Measurements from ENCODE around the gene SRPX2.
"Not testable (repeated sequence)": the region's sequence is repeated elsewhere in the genome, so short reads cannot be mapped to it uniquely, and the experiment has no call there.

The SRPX2 gene

GRCh38 chrX:100687128-100687527 is 43.1 kb downstream of the SRPX2 start:
- H3K4me3 ChIP-seq, result no peak overlapping the region
- no peak overlapping the region for H3K27ac ChIP-seq

DNA sequence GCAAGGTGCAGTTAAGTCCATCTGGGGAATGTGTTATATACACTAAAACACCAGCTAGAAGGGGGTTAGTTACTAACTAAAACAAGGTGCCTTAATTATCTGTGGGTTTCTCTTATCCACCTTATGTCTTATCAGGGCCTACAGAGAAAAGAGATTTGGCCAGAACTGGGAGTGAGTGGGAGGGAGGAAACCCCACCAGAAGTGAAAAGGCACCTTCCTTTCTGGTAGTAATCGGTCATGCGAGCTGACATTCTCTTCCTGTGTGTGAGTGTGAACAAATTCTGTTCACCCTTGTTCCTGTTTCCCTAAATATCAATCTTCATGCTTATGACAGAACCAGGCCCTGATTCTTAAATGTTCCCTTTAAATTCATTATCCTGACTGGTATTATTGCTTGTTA is 43.5 kb downstream of the SRPX2 start:
- Histone ChIP-seq H3K27ac (no peak overlapping the region), H3K4me3 (no peak overlapping the region)

DNA sequence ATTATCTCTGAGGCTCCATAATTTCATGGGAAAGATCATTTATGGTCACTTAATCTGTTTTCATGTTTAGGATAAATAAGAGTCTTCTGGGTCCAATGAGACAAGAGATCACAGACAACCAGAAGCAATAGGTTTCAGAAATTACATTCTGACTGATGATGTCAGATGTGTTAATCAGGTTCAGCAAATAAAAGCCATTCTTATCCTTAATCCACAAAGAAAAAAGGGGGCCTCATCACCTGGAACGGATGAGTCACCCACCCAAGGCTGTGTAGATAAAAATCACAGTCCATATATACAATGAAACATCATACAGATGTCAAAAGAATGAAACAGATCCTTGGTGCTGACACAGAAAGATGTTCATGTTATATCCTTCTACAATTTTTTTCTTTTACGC is 51.3 kb downstream of the SRPX2 start:
- Histone ChIP-seq H3K27ac (no peak overlapping the region), H3K4me3 (no peak overlapping the region)

GRCh38 chrX:100695991-100696390 is 52.0 kb downstream of the SRPX2 start:
- H3K27ac ChIP-seq, result no peak overlapping the region

GRCh38 chrX:100696699-100697351 is 52.8 kb downstream of the SRPX2 start:
- Histone ChIP-seq H3K27ac (no peak overlapping the region), H3K4me3 (no peak overlapping the region)

More at GRCh38 chrX:100695991-100696390, 52.0 kb downstream of the SRPX2 start:
- no peak overlapping the region for H3K4me3 ChIP-seq

DNA sequence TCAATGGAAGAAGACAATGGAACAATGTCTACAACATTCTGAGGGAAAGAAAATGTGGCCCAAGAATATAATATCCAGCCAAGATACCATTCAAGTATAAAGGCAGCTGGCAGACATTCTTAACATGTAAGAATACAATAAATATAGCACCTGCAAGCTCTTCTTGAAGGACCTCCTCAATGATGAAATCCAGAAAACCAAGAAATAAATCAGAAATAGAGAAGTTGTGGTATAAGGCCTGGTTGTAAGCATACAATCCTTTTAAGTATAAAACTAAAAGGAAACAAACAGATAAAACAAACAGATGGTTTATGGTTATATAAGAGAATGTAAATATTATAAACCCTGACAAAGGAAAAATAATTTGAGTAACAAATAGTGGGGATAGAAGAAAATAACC is 54.6 kb downstream of the SRPX2 start:
- Histone ChIP-seq H3K4me3 (no peak overlapping the region), H3K27ac (no peak overlapping the region)

DNA sequence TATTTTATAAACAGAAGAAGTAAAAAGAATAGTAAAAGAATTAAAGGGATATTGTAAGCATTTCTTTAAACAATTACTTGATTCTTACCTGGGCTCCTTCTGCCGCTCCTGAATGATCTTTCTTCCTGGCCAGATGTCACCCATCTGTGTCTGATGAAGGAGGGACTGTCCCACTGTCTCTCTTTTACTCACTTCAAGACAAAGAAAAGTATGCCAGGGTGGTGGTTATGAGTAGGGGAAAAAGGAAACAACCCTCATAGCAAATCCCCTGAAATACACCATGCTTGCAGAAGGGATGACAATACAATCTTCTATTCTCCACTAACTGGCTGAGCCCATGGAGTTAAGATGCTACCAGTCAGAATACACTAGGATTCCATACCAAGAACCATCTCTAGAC is 56.8 kb downstream of the SRPX2 start:
- H3K4me3 ChIP-seq, result no peak overlapping the region
- no peak overlapping the region for H3K27ac ChIP-seq

- Histone ChIP-seq H3K4me3 (no peak overlapping the region), H3K27ac (no peak overlapping the region)
Observed at GRCh38 chrX:100704581-100705203, 60.7 kb downstream of the SRPX2 start.

DNA sequence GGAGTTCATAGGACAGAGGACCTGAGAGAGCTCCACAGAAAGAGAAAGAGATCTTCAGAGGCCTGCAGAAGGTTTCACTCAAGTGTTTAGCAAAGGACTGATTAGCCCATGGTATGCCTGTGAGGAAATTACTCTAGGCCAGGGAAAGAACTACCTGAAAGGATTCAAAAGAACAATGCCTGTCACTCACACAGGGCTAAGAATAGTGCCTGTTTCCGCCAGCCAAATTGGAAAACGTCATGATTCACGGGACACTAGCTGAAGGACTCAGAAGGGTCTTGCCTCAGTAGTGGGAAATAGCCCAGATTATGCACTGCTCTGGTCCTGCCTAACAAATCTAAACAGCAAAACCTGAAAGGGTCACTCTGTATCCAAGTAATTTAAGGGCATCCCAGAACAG is 66.8 kb downstream of the SRPX2 start:
- no peak overlapping the region for H3K27ac ChIP-seq

DNA sequence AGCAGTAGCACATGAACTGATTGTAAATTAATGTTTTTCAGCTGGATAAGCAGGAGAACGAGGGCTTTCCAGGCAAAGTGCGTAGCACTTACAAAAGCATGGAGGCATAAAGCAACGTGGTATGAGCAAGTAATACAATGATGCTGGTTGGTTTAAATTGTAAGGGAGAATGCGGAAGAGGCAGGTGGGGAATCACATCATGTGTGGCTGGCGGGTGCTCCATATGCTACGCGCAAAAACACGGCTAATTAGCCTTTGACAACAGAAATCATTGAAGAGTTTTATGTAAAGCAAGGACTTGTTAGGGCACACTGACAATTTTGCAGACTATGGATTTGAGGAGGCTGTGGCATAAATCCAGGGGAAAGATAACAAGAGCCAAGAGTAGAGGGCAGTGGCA is 73.4 kb downstream of the SRPX2 start:
- H3K4me3 ChIP-seq, result no peak overlapping the region
- H3K27ac ChIP-seq, result no peak overlapping the region

More for the DNA sequence above, 66.8 kb downstream of the SRPX2 start:
- no peak overlapping the region for H3K4me3 ChIP-seq

GRCh38 chrX:100719139-100719538 is 75.1 kb downstream of the SRPX2 start:
- Histone ChIP-seq H3K4me3 (no peak overlapping the region), H3K27ac (no peak overlapping the region)

DNA sequence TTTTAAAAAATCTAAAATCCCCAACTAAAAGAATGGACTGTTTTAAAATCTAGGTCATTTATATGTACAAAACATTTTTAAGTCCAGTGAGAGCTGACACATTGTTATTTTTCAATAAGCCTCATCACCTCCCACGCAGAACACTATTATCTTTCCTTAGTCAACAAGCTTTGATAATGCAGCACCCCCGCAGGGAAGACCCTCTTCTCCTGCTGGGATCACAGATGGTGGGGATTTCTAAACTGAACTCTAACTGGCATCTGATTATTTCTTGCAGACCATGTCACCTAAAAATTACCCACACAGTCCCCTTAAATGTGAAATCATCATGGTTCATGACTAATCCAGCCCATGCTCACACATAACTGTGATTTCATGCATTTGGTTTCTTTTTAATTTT is 76.3 kb downstream of the SRPX2 start:
- H3K27ac ChIP-seq, result no peak overlapping the region

DNA sequence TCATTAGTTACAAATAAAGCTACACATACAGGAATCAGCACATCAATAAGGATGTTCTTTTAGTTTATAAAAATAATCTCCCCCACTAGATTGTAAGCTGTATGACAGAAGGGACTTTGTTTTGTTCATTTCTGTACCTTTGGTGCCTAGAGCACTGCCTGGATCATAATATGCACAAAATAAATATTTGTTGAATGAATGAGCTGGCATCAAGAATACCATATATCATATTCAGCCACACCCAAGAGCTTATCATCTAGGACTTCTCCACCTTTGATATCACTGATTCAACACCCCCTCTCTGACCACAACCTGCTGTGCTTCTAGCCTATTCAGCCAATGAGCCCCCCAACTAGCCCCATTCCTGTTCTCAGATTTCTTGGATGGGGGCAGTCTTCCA is 77.3 kb downstream of the SRPX2 start:
- H3K27ac ChIP-seq, result no peak overlapping the region

More for the DNA sequence above, 76.3 kb downstream of the SRPX2 start:
- H3K4me3 ChIP-seq, result no peak overlapping the region

DNA sequence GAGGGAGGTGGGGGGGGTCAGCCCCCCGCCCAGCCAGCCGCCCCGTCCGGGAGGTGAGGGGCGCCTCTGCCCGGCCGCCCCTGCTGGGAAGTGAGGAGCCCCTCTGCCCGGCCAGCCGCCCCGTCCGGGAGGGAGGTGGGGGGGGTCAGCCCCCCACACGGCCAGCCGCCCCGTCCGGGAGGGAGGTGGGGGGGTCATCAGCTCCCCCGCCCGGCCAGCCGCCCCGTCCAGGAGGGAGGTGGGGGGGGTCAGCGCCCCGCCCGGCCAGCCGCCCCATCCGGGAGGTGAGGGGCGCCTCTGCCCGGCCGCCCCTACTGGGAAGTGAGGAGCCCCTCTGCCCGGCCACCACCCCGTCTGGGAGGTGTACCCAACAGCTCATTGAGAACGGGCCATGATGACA is 80.0 kb downstream of the SRPX2 start:
- H3K27ac ChIP-seq, H3K4me3 ChIP-seq: not testable (repeated sequence)

More for the DNA sequence above, 77.3 kb downstream of the SRPX2 start:
- H3K4me3 ChIP-seq, result no peak overlapping the region
